Common myeloid progenitor, CD34-positive (primary cell): ENCODE results near the gene HIRIP3.
"Not testable (repeated sequence)": the region's sequence is repeated elsewhere in the genome, so short reads cannot be mapped to it uniquely, and the experiment has no call there.

ENCODE experiments used
- CTCF ChIA-PET: fragments of 350-600 bp; sonication (Branson Sonifier 250); formaldehyde crosslinking; loops from one replicate; lab custom pipeline; 2021; ENCODE audit warnings: antibody characterized with exemption; lab: Charles Lee
- POLR2A ChIA-PET: fragments of 350-600 bp; sonication (Branson Sonifier 250); formaldehyde crosslinking; loops from one replicate; lab custom pipeline; 2021; ENCODE audit warnings: antibody characterized with exemption; lab: Charles Lee
- DNase-seq, 3 donors: peaks; one replicate each; pipeline versions ENCODE4 v3.0.0 to v3.0.0-alpha.2; 2013
- H3K27ac ChIP-seq, 2 experiments: 1 replicate in 1 of 2; 2 replicates in 1 of 2; pipeline ENCODE4 v1.7.0; 2013; ENCODE audit warnings: inconsistent platforms in 2 of 2, low read length in 2 of 2, mild to moderate bottlenecking in 2 of 2, low read depth in 1 of 2, moderate library complexity in 1 of 2; ENCODE audit not compliant: severe bottlenecking in 2 of 2, insufficient read depth in 1 of 2, poor library complexity in 1 of 2
- H3K27me3 ChIP-seq, 5 experiments: replicated peaks in 2 of 5; 1 replicate in 3 of 5; 2 replicates in 2 of 5; pipeline versions ENCODE4 v1.6.1 to v1.7.0; 2013; ENCODE audit warnings: low read length in 4 of 5, mild to moderate bottlenecking in 2 of 5, moderate library complexity in 2 of 5, inconsistent platforms in 1 of 5; ENCODE audit not compliant: insufficient read depth in 5 of 5, control insufficient read depth in 4 of 5
- H3K36me3 ChIP-seq, 4 experiments: 1 replicate in 2 of 4; 2 replicates in 2 of 4; pipeline versions ENCODE4 v1.6.1 to v1.7.0; 2013; ENCODE audit warnings: low read length in 3 of 4, control low read depth in 1 of 4, mild to moderate bottlenecking in 1 of 4; ENCODE audit not compliant: control insufficient read depth in 4 of 4, insufficient read depth in 4 of 4
- H3K4me1 ChIP-seq, 4 experiments: 1 replicate in 3 of 4; 2 replicates in 1 of 4; pipeline versions ENCODE4 v1.6.1 to v1.7.1; 2013; ENCODE audit warnings: low read length in 3 of 4, mild to moderate bottlenecking in 3 of 4, control low read depth in 1 of 4, inconsistent platforms in 1 of 4, moderate library complexity in 1 of 4; ENCODE audit not compliant: control insufficient read depth in 4 of 4, insufficient read depth in 4 of 4; ENCODE audit errors: control extremely low read depth in 1 of 4
- H3K4me3 ChIP-seq, 7 experiments: 1 replicate in 4 of 7; 2 replicates in 3 of 7; pipeline versions ENCODE4 v1.5.1 to v1.7.0; 2013; ENCODE audit warnings: mild to moderate bottlenecking in 7 of 7, low read length in 6 of 7, moderate library complexity in 6 of 7, inconsistent platforms in 2 of 7, low read depth in 2 of 7, control low read depth in 1 of 7; ENCODE audit not compliant: insufficient read depth in 4 of 7, control insufficient read depth in 1 of 7; ENCODE audit errors: extremely low read depth in 1 of 7
- H3K9me3 ChIP-seq, 5 experiments: 1 replicate in 4 of 5; 2 replicates in 1 of 5; pipeline versions ENCODE4 v1.6.1 to v1.7.1; 2013; ENCODE audit warnings: low read length in 4 of 5, mild to moderate bottlenecking in 2 of 5, inconsistent platforms in 1 of 5, low read depth in 1 of 5, moderate library complexity in 1 of 5; ENCODE audit not compliant: control insufficient read depth in 4 of 5, insufficient read depth in 2 of 5; ENCODE audit errors: control extremely low read depth in 1 of 5
- WGBS: methylation state at CpG from one replicate; pipeline ENCODE4 v1.1.5; 2013; ENCODE audit not compliant: insufficient coverage; 5-methylcytosine and 5-hydroxymethylcytosine counted together

Gene HIRIP3

DNA sequence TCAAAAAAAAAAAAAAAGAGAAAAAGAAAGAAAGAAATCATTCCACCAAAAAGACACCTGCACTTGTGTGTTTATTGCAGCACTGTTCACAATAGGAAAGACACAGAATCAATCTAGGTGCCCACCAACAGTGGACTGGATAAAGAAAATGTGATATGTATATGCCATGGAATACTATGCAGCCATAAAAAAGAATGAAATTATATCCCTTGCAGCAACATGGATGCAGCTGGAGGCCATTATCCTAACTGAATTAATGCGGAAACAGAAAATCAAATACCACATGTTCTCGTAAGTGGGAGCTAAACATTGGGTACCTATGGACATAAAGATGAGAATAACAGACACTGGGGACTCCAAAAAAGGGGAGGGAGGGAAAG lies 21.9 kb upstream of the HIRIP3 start:
- 100% methylated on average over 1 of the region's 2 CpGs for WGBS
- H3K27ac ChIP-seq, result no peak overlapping the region
- no peak overlapping the region for H3K4me3 ChIP-seq
- no peaks in the 10 kb centered on the region for H3K36me3 ChIP-seq
- no peak for DNase-seq
- CTCF ChIA-PET, result interaction anchor here (0.8 to 0.9 kb wide), 2 partner anchors 13 to 15 kb away, joined by 3 read pairs; no protein-coding TSS in a partner anchor
- no peaks in the 10 kb centered on the region for H3K9me3 ChIP-seq
- POLR2A ChIA-PET, result no interaction called here
- H3K27me3 ChIP-seq, result peaks cover 0 to 7% (median 5%) of the 10 kb centered on the region in 5 experiments
- H3K4me1 ChIP-seq, result peaks cover 0 to 11% (median 7%) of the 10 kb centered on the region in 4 experiments

- no peak for DNase-seq
- H3K4me3 ChIP-seq, result no peak overlapping the region
- ChIA-PET CTCF (no interaction called here), POLR2A (no interaction called here)
- H3K36me3 ChIP-seq, result no peaks in the 10 kb centered on the region
- no peaks in the 10 kb centered on the region for H3K9me3 ChIP-seq
- H3K27ac ChIP-seq, result no peak overlapping the region
- 86% methylated on average over 6 of the region's 8 CpGs for WGBS
- H3K27me3 ChIP-seq, result peaks cover 0 to 12% (median 9%) of the 10 kb centered on the region in 5 experiments
- H3K4me1 ChIP-seq, result peaks cover 0 to 12% (median 10%) of the 10 kb centered on the region in 4 experiments
Measured at GRCh38 chr16:30016555-30017276, 21.3 kb upstream of the HIRIP3 start.

DNA sequence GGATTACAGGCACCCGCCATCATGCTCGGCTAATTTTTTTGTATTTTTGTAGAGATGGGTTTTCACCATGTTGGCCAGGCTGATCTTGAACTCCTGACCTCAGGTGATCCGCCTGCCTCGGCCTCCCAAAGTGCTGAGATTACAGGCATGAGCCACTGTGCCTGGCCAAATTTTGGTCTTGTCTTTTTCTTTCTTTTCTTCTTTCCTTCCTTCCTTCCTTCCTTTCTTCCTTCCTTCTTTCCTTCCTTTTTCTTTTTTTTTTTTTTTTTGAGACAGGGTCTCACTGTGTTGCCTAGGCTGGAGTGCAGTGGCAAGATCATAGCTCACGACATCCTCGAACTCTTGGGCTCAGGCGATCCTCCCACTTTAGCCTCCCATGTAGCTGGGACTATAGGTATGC lies 20.0 kb upstream of the HIRIP3 start:
- ChIA-PET POLR2A (interaction anchor here (0.6 kb wide), 1 partner anchor 1114 kb away, joined by 10 read pairs; no protein-coding TSS in a partner anchor), CTCF (interaction anchor here (0.6 kb wide), 1 partner anchor 78 kb away, joined by 3 read pairs; no protein-coding TSS in a partner anchor)
- not testable (repeated sequence) for H3K9me3 ChIP-seq, DNase-seq, H3K36me3 ChIP-seq, H3K4me3 ChIP-seq, H3K27ac ChIP-seq
- H3K4me1 ChIP-seq, result peaks cover 0 to 14% (median 12%) of the 10 kb centered on the region in 4 experiments
- WGBS, result 94% methylated on average over 5 of the region's 7 CpGs
- H3K27me3 ChIP-seq, result peaks cover 0 to 22% (median 9%) of the 10 kb centered on the region in 5 experiments

DNA sequence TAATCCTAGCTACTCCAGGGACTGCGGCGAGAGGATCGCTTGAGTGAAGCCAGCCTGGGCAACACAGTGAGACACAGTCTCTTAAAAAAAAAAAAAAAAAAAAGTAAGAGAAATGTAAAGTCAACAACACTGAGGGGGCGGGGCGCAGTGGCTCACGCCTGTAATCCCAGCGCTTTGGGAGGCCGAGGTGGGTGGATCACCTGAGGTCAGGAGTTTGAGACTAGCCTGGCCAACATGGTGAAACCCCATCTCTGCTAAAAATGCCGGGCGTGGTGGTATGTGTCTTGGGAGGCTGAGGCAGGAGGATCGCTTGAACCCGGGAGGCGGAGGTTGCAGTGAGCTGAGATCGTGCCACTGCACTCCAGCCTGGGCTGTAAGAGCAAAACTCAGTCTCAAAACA lies 17.2 kb upstream of the HIRIP3 start:
- H3K4me3 ChIP-seq, H3K27ac ChIP-seq, POLR2A ChIA-PET, H3K36me3 ChIP-seq, H3K9me3 ChIP-seq, CTCF ChIA-PET, DNase-seq: not testable (repeated sequence)
- H3K4me1 ChIP-seq, result peaks cover 0 to 19% (median 17%) of the 10 kb centered on the region in 4 experiments
- H3K27me3 ChIP-seq, result peaks cover 0 to 39% (median 15%) of the 10 kb centered on the region in 5 experiments
- 91% methylated on average over 9 of the region's 14 CpGs for WGBS

GRCh38 chr16:30011714-30012504 lies 16.5 kb upstream of the HIRIP3 start:
- POLR2A ChIA-PET, result no interaction called here
- H3K4me3 ChIP-seq, result peak overlapping the region in 2 of 7 experiments; percentile 64 to 71

DNA sequence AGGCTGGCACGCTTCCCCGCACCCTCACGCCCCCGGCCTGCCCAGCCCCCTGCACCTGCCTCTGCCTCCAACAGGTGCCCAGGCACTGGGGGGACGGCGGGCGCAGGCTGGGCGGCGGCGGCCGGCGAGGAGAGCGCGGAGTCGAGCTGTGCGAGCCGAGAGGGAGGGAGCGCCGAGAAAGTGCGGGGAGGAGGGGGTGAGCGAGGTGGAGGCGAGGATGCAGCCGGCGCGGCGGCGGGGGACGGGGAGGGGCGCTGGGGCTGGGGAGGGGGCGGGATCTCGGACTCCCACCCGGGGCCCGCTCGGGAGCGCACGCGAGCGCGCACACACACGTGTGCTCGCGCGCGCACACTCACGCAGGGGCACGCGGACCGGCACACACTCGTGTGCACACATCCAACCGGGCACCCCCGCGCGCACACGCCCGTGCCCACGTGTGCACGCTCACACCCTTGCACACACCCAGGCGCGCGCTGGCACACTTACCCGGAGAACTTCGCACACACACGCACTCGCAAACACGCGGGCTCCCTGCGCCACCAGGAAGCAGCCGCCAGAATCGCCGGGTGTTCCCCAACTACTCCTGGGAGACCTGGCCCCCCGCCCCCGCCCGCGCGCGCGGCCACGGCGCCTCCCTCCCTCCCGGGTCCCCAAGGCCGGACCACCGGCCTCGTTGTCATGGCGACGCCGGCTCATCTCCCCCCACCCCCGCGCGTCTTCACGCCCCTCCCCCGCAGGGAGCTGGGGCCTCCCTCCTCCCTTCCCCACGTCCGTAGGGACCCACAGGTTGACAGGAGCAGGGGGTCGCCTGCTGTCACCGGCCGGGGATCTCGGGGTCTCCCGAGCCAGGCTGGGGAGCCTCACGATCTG lies 15.7 kb upstream of the HIRIP3 start, which contains the start of gene DOC2A:
TSS of gene DOC2A (minus strand) at position 184 of the 870 bp plus-strand sequence. CDS start 805 bp downstream, outside the sequence.
- peak in 2 of 3 donors; percentile 61 to 67 for DNase-seq
- H3K4me1 ChIP-seq, result peaks cover 0 to 19% (median 17%) of the 10 kb centered on the region in 4 experiments
- POLR2A ChIA-PET, result interaction anchor here (0.5 kb wide), 1 partner anchor 23 kb away, joined by 4 read pairs; no protein-coding TSS in a partner anchor
- WGBS, result 0% methylated on average over 60 of the region's 99 CpGs
- peaks cover 0 to 39% (median 11%) of the 10 kb centered on the region in 5 experiments for H3K27me3 ChIP-seq
- H3K9me3 ChIP-seq, result no peaks in the 10 kb centered on the region
- H3K27ac ChIP-seq, result no peak within 1 kb of the TSS
- CTCF ChIA-PET, result no interaction called here
- peaks cover 0 to 5% (median 0%) of the 10 kb centered on the region in 4 experiments for H3K36me3 ChIP-seq
- peak within 1 kb of the TSS in 6 of 7 experiments; percentile 35 to 72 (median 64) for H3K4me3 ChIP-seq

More at GRCh38 chr16:30011714-30012504, 16.5 kb upstream of the HIRIP3 start:
- H3K36me3 ChIP-seq, result no peaks in the 10 kb centered on the region
- H3K4me1 ChIP-seq, result peaks cover 0 to 19% (median 17%) of the 10 kb centered on the region in 4 experiments
- peaks cover 0 to 39% (median 15%) of the 10 kb centered on the region in 5 experiments for H3K27me3 ChIP-seq
- H3K9me3 ChIP-seq, result no peaks in the 10 kb centered on the region
- DNase-seq, result no peak
- WGBS, result 25% methylated on average over 22 of the region's 31 CpGs
- CTCF ChIA-PET, result interaction anchor here (0.7 kb wide), 1 partner anchor 12 kb away, joined by 3 read pairs; no protein-coding TSS in a partner anchor
- H3K27ac ChIP-seq, result no peak overlapping the region
